Panc1 (cell line): ENCODE measurements around the gene RSPO4.

Experiments
- SIN3A ChIP-seq: IDR thresholded peaks from 2 replicates; pipeline ENCODE4 v1.6.1; 2012; ENCODE audit warnings: low read depth, mild to moderate bottlenecking, low read length, moderate library complexity, borderline replicate concordance; ENCODE audit not compliant: insufficient read depth
- TF ChIP-seq, protein P1 (sequence below): fragments of 450-650 bp; IDR thresholded peaks from 2 replicates; pipeline ENCODE4 v1.5.1; 2017; ENCODE audit warnings: mild to moderate bottlenecking
- TF ChIP-seq, protein P2 (sequence below), 2 experiments: IDR thresholded peaks; 2 replicates each; pipeline ENCODE4 v1.6.1; 2011 to 2012; ENCODE audit warnings: low read depth in 2 of 2, control low read depth in 1 of 2, low read length in 1 of 2, mild to moderate bottlenecking in 1 of 2, moderate library complexity in 1 of 2; ENCODE audit not compliant: insufficient read depth in 1 of 2

DNA sequence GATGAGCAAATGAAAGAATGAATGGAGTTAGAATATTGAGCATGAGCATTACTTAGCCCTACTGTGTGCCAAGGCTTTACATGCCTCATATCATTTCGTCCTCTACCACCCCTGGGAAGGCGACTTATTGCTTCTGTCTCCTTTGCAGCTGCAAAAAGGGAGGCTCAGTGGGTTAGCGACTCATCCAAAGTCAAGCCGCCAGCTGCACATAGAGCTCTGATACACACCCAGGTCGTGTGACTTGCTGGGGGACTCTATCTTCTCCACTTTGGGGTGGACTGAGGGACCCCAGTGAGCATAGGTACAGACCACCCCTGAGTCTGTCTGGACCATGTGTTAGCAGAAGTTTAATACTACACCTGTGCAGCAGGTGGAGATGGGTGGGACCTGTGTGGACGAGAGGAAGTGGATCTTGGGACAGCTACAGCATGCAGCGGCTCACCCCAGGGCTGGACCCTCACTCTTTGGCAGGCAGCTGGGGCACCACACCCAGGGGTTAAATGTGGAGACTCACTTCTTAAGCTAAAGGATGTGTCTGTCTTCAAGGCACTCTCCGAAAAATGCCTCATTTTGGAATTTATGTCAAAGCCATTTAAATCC is 49.8 kb downstream of the RSPO4 start:
- TF ChIP-seq, protein P1, sequence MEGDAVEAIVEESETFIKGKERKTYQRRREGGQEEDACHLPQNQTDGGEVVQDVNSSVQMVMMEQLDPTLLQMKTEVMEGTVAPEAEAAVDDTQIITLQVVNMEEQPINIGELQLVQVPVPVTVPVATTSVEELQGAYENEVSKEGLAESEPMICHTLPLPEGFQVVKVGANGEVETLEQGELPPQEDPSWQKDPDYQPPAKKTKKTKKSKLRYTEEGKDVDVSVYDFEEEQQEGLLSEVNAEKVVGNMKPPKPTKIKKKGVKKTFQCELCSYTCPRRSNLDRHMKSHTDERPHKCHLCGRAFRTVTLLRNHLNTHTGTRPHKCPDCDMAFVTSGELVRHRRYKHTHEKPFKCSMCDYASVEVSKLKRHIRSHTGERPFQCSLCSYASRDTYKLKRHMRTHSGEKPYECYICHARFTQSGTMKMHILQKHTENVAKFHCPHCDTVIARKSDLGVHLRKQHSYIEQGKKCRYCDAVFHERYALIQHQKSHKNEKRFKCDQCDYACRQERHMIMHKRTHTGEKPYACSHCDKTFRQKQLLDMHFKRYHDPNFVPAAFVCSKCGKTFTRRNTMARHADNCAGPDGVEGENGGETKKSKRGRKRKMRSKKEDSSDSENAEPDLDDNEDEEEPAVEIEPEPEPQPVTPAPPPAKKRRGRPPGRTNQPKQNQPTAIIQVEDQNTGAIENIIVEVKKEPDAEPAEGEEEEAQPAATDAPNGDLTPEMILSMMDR: no peak
- TF ChIP-seq, protein P2, sequence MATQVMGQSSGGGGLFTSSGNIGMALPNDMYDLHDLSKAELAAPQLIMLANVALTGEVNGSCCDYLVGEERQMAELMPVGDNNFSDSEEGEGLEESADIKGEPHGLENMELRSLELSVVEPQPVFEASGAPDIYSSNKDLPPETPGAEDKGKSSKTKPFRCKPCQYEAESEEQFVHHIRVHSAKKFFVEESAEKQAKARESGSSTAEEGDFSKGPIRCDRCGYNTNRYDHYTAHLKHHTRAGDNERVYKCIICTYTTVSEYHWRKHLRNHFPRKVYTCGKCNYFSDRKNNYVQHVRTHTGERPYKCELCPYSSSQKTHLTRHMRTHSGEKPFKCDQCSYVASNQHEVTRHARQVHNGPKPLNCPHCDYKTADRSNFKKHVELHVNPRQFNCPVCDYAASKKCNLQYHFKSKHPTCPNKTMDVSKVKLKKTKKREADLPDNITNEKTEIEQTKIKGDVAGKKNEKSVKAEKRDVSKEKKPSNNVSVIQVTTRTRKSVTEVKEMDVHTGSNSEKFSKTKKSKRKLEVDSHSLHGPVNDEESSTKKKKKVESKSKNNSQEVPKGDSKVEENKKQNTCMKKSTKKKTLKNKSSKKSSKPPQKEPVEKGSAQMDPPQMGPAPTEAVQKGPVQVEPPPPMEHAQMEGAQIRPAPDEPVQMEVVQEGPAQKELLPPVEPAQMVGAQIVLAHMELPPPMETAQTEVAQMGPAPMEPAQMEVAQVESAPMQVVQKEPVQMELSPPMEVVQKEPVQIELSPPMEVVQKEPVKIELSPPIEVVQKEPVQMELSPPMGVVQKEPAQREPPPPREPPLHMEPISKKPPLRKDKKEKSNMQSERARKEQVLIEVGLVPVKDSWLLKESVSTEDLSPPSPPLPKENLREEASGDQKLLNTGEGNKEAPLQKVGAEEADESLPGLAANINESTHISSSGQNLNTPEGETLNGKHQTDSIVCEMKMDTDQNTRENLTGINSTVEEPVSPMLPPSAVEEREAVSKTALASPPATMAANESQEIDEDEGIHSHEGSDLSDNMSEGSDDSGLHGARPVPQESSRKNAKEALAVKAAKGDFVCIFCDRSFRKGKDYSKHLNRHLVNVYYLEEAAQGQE (IDR thresholded peaks at IDR 0.05; ENCODE audit: insufficient read depth in 1 of 2, low read depth in 2 of 2, low read length in 1 of 2): no peak
- no peak for TF ChIP-seq SIN3A
